ENCODE results near the gene USP32.

DNA sequence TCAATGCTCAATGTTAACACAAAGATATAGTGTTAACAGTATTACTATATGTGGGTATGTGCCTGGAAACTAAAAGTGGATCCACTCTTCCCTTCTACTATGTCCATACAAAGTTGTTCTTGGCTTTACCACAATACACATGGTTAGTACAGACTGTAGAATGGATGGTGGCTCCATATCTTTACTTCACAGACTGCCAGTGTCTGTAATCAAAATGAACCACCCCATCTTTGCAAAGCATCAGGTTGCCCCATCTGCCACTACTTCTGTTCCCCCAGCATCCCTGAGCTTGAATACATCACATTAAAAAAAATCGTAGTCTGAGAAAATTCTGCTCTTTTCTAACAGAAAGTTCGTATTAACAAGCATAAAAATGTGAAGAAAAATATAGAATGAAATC is 30.0 kb downstream of the USP32 start:
- no peak for TF ChIP-seq YY1 (IDR thresholded peaks at IDR 0.05; ENCODE audit: low read depth, low read length)
- no peak for TF ChIP-seq KDM5A (IDR thresholded peaks at IDR 0.05; ENCODE audit: low read length)
- TF ChIP-seq JUND (IDR thresholded peaks at IDR 0.05; ENCODE audit: low read length) = no peak
- no peak for TF ChIP-seq EZH2 (IDR thresholded peaks at IDR 0.05; ENCODE audit: low read depth, low read length, severe bottlenecking)
- TF ChIP-seq CHD2 (IDR thresholded peaks at IDR 0.05; ENCODE audit: low read length) = no peak
